Measurements from ENCODE around the gene YES1. TPM values are rescaled to one million over a fixed set of nuclear protein-coding genes. Genes with fewer than 3 reads are reported as not detected.
"Not testable (repeated sequence)": the region's sequence is repeated elsewhere in the genome, so short reads cannot be mapped to it uniquely, and the experiment has no call there.

Gene YES1
- total and polyA plus RNA-seq, 4 donors = 12.5 to 57.6 (median 21.9) TPM

DNA sequence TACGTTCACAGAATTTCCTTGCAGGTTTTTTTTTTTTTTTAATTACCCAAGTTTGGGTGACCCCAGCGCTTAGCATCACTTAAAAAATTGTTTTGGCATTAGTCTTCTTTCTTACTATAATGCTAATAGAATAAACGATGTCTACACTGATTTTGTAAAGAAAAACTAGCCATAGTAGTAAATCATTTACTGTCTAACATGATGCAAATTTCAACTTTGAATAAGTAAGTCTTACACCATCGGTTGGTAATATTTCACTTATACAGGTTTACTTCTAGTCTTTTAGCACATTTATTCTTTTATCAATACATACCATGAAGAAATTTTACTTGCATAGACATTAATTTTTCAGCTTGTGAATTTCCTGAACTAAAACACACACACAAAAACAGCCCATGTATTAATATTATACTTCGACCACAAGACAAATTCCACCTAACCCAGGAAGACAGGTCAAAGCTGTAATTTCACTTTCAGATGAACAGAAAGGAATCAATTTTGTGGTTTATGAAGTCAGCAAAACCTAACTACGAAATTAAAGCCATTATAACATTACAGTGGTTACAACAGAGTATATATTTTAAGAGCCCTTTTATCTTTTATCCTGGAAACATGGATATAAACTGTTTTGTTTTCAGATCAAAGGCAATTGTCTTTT is 1.9 kb downstream of the YES1 start:
- Histone ChIP-seq H3K27ac (ENCODE audit: low read depth in 1 of 2, low read length in 2 of 2) (peak overlapping the region; percentile 44 to 71), H3K4me1 (ENCODE audit: control insufficient read depth in 4 of 4, insufficient read depth in 4 of 4, low read length in 3 of 4) (peaks cover 2 to 39% (median 18%) of the 10 kb centered on the region in 4 donors)

DNA sequence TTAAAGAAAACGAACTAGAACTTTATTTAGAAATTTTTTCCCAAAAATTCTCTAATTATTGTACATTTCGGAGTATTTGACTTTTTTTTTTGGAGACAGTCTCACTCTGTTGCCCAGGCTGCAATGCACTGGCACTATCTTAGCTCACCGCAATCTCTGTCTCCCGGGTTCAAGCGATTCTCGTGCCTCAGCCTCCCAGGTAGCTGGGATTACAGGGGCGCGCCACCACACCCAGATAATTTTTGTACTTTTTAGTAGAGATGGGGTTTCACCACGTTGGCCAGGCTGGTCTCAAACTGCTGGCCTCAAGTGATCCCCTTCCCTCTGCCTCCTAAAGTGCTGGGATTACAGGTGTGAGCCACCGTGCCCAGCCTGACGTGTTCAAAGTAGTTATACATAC is 2.8 kb downstream of the YES1 start:
- Histone ChIP-seq H3K9ac (ENCODE audit: low read depth in 1 of 2, low read length in 2 of 2) (peak overlapping the region in 1 of 2 donors; percentile 44), H3K27ac (ENCODE audit: low read depth in 1 of 2, low read length in 2 of 2) (peak overlapping the region in 1 of 2 donors; percentile 71), H3K4me1 (ENCODE audit: control insufficient read depth in 4 of 4, insufficient read depth in 4 of 4, low read length in 3 of 4) (peaks cover 6 to 44% (median 21%) of the 10 kb centered on the region in 4 donors)
- not testable (repeated sequence) for H3K27me3 ChIP-seq (ENCODE audit: control insufficient read depth in 4 of 4, insufficient read depth in 4 of 4, low read length in 3 of 4); DNase-seq (ENCODE audit: low spot score); H3K36me3 ChIP-seq (ENCODE audit: control insufficient read depth in 4 of 4, insufficient read depth in 3 of 4, low read depth in 1 of 4, low read length in 3 of 4); H3K9me3 ChIP-seq (ENCODE audit: control insufficient read depth in 4 of 4, low read length in 3 of 4); H3K4me3 ChIP-seq (ENCODE audit: low read depth in 1 of 3, low read length in 3 of 3)
- WGBS = 93% methylated on average over 11 of the region's 11 CpGs

More for the DNA sequence above, 1.9 kb downstream of the YES1 start:
- H3K4me3 ChIP-seq (ENCODE audit: low read depth in 1 of 3, low read length in 3 of 3) = peak overlapping the region; percentile 49 to 82 (median 65)
- H3K36me3 ChIP-seq (ENCODE audit: control insufficient read depth in 4 of 4, insufficient read depth in 3 of 4, low read depth in 1 of 4, low read length in 3 of 4) = no peaks in the 10 kb centered on the region
- H3K9ac ChIP-seq (ENCODE audit: low read depth in 1 of 2, low read length in 2 of 2) = peak overlapping the region; percentile 61 to 76
- H3K27me3 ChIP-seq (ENCODE audit: control insufficient read depth in 4 of 4, insufficient read depth in 4 of 4, low read length in 3 of 4) = no peaks in the 10 kb centered on the region
- no peak for DNase-seq (ENCODE audit: low spot score)
- WGBS = 20% methylated on average over 6 of the region's 6 CpGs
- TF ChIP-seq RXRA (IDR thresholded peaks at IDR 0.05) (peak in 1 of 2 donors; percentile 8), SP1 (IDR thresholded peaks at IDR 0.05) (peak; percentile 8), RAD21 (IDR thresholded peaks at IDR 0.05) (no peak), HNF4G (IDR thresholded peaks at IDR 0.05) (no peak), JUND (IDR thresholded peaks at IDR 0.05) (no peak), NR2F2 (IDR thresholded peaks at IDR 0.05) (no peak), TAF1 (conservative IDR thresholded peaks at IDR 0.05) (no peak), FOXA1 (IDR thresholded peaks at IDR 0.05) (no peak), GABPA (IDR thresholded peaks at IDR 0.05 in 1 of 2, conservative IDR thresholded peaks at IDR 0.05 in 1 of 2) (no peak), EGR1 (IDR thresholded peaks at IDR 0.05; ENCODE audit: low read depth in 2 of 2) (no peak), YY1 (IDR thresholded peaks at IDR 0.05) (peak; percentile 23), FOXA2 (IDR thresholded peaks at IDR 0.05) (no peak), HNF4A (conservative IDR thresholded peaks at IDR 0.05) (peak; percentile 53 to 66)
- TF ChIP-seq, protein P1, sequence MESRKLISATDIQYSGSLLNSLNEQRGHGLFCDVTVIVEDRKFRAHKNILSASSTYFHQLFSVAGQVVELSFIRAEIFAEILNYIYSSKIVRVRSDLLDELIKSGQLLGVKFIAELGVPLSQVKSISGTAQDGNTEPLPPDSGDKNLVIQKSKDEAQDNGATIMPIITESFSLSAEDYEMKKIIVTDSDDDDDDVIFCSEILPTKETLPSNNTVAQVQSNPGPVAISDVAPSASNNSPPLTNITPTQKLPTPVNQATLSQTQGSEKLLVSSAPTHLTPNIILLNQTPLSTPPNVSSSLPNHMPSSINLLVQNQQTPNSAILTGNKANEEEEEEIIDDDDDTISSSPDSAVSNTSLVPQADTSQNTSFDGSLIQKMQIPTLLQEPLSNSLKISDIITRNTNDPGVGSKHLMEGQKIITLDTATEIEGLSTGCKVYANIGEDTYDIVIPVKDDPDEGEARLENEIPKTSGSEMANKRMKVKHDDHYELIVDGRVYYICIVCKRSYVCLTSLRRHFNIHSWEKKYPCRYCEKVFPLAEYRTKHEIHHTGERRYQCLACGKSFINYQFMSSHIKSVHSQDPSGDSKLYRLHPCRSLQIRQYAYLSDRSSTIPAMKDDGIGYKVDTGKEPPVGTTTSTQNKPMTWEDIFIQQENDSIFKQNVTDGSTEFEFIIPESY (IDR thresholded peaks at IDR 0.05) = no peak
- TF ChIP-seq, protein P2, sequence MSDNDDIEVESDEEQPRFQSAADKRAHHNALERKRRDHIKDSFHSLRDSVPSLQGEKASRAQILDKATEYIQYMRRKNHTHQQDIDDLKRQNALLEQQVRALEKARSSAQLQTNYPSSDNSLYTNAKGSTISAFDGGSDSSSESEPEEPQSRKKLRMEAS (IDR thresholded peaks at IDR 0.05) = no peak
- TF ChIP-seq, protein P3, sequence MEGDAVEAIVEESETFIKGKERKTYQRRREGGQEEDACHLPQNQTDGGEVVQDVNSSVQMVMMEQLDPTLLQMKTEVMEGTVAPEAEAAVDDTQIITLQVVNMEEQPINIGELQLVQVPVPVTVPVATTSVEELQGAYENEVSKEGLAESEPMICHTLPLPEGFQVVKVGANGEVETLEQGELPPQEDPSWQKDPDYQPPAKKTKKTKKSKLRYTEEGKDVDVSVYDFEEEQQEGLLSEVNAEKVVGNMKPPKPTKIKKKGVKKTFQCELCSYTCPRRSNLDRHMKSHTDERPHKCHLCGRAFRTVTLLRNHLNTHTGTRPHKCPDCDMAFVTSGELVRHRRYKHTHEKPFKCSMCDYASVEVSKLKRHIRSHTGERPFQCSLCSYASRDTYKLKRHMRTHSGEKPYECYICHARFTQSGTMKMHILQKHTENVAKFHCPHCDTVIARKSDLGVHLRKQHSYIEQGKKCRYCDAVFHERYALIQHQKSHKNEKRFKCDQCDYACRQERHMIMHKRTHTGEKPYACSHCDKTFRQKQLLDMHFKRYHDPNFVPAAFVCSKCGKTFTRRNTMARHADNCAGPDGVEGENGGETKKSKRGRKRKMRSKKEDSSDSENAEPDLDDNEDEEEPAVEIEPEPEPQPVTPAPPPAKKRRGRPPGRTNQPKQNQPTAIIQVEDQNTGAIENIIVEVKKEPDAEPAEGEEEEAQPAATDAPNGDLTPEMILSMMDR (IDR thresholded peaks at IDR 0.05; ENCODE audit: low read depth, low read length, missing input control) = no peak
- TF ChIP-seq, protein P4, sequence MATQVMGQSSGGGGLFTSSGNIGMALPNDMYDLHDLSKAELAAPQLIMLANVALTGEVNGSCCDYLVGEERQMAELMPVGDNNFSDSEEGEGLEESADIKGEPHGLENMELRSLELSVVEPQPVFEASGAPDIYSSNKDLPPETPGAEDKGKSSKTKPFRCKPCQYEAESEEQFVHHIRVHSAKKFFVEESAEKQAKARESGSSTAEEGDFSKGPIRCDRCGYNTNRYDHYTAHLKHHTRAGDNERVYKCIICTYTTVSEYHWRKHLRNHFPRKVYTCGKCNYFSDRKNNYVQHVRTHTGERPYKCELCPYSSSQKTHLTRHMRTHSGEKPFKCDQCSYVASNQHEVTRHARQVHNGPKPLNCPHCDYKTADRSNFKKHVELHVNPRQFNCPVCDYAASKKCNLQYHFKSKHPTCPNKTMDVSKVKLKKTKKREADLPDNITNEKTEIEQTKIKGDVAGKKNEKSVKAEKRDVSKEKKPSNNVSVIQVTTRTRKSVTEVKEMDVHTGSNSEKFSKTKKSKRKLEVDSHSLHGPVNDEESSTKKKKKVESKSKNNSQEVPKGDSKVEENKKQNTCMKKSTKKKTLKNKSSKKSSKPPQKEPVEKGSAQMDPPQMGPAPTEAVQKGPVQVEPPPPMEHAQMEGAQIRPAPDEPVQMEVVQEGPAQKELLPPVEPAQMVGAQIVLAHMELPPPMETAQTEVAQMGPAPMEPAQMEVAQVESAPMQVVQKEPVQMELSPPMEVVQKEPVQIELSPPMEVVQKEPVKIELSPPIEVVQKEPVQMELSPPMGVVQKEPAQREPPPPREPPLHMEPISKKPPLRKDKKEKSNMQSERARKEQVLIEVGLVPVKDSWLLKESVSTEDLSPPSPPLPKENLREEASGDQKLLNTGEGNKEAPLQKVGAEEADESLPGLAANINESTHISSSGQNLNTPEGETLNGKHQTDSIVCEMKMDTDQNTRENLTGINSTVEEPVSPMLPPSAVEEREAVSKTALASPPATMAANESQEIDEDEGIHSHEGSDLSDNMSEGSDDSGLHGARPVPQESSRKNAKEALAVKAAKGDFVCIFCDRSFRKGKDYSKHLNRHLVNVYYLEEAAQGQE (IDR thresholded peaks at IDR 0.05) = no peak
- TF ChIP-seq, protein P5, sequence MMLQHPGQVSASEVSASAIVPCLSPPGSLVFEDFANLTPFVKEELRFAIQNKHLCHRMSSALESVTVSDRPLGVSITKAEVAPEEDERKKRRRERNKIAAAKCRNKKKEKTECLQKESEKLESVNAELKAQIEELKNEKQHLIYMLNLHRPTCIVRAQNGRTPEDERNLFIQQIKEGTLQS (IDR thresholded peaks at IDR 0.05) = peak; percentile 27
- H3K9me3 ChIP-seq (ENCODE audit: control insufficient read depth in 4 of 4, low read length in 3 of 4) = no peaks in the 10 kb centered on the region

Data from liver (tissue), 9 donors.